OCI-LY1 (cell line): ENCODE results near the gene GLIS1.

Source experiments
- H2AFZ ChIP-seq: fragments of 200-600 bp; sonication (generic), shearing (Covaris generic); 2 replicates; pipeline ENCODE4 v1.6.0; 2014; ENCODE audit warnings: antibody characterized with exemption, mild to moderate bottlenecking, low read length
- H3F3A ChIP-seq: fragments of 200-600 bp; sonication (generic), shearing (Covaris generic); 2 replicates; pipeline ENCODE4 v1.6.0; 2014; ENCODE audit warnings: mild to moderate bottlenecking, antibody characterized with exemption, low read length, moderate library complexity; ENCODE audit not compliant: insufficient read depth
- H3K27ac ChIP-seq: fragments of 200-600 bp; sonication (generic); 2 replicates; pipeline ENCODE4 v1.5.1; 2014; ENCODE audit warnings: low read length, mixed run types, mild to moderate bottlenecking, low read depth; ENCODE audit not compliant: poor library complexity, severe bottlenecking
- H3K27me3 ChIP-seq: fragments of 200-600 bp; sonication (generic); 2 replicates; pipeline ENCODE4 v1.6.0; 2014; ENCODE audit warnings: antibody characterized with exemption, mild to moderate bottlenecking, low read length, moderate library complexity; ENCODE audit not compliant: insufficient read depth
- H3K36me3 ChIP-seq: fragments of 200-600 bp; sonication (generic); 2 replicates; pipeline ENCODE4 v1.6.1; 2014; ENCODE audit warnings: mild to moderate bottlenecking, antibody characterized with exemption, low read length, moderate library complexity, mixed read lengths; ENCODE audit not compliant: insufficient read depth
- H3K4me1 ChIP-seq: fragments of 200-600 bp; sonication (generic); 2 replicates; pipeline ENCODE4 v1.5.1; 2014; ENCODE audit warnings: mild to moderate bottlenecking, low read length, moderate library complexity; ENCODE audit not compliant: insufficient read depth, severe bottlenecking
- H3K4me2 ChIP-seq: fragments of 200-600 bp; sonication (generic), shearing (Covaris generic); 2 replicates; pipeline ENCODE4 v1.6.1; 2014; ENCODE audit warnings: low read length
- H3K4me3 ChIP-seq: fragments of 200-600 bp; sonication (generic); 2 replicates; pipeline ENCODE4 v1.5.1; 2014; ENCODE audit warnings: low read length, low read depth, mild to moderate bottlenecking, mixed read lengths; ENCODE audit not compliant: poor library complexity, severe bottlenecking
- H3K79me2 ChIP-seq: fragments of 200-600 bp; shearing (Covaris generic); 2 replicates; pipeline ENCODE4 v1.6.1; 2016; ENCODE audit warnings: mixed run types, low read length, mixed read lengths; ENCODE audit not compliant: insufficient read depth
- H3K9ac ChIP-seq: fragments of 200-600 bp; sonication (generic), shearing (Covaris generic); 2 replicates; pipeline ENCODE4 v1.6.1; 2014; ENCODE audit warnings: mild to moderate bottlenecking, low read length, mixed read lengths
- H3K9me2 ChIP-seq: fragments of 200-600 bp; sonication (generic), shearing (Covaris generic); 2 replicates; pipeline ENCODE4 v1.6.1; 2014; ENCODE audit warnings: low read depth, mild to moderate bottlenecking, low read length, mixed read lengths
- H3K9me3 ChIP-seq: fragments of 200-600 bp; shearing (Covaris generic); 2 replicates; pipeline ENCODE4 v1.6.1; 2014; ENCODE audit warnings: low read length, mixed read lengths
- H4K20me1 ChIP-seq: fragments of 200-600 bp; sonication (generic), shearing (Covaris generic); 2 replicates; pipeline ENCODE4 v1.6.0; 2016; ENCODE audit warnings: mild to moderate bottlenecking, low read length; ENCODE audit not compliant: insufficient read depth
- CTCF ChIP-seq: fragments of 200-600 bp; sonication (generic), shearing (Covaris generic); IDR thresholded peaks from 2 replicates; pipeline ENCODE4 v1.5.1; 2017; ENCODE audit warnings: mild to moderate bottlenecking, antibody characterized with exemption, low read length, moderate library complexity, mixed read lengths
- EZH2 ChIP-seq: fragments of 200-600 bp; sonication (generic), shearing (Covaris generic); IDR thresholded peaks from 2 replicates; pipeline ENCODE4 v1.8.0; 2017; ENCODE audit warnings: borderline replicate concordance, mixed run types, mild to moderate bottlenecking, antibody characterized with exemption, low read length, moderate library complexity, mixed read lengths

Gene GLIS1

GRCh38 chr1:53777272-53777671 lies 38.3 kb upstream of the GLIS1 start:
- Histone ChIP-seq H3K27ac (no peak overlapping the region), H3K79me2 (no peaks in the 10 kb centered on the region), H3K27me3 (no peaks in the 10 kb centered on the region), H3K4me3 (no peak overlapping the region), H3K4me1 (no peaks in the 10 kb centered on the region), H3K9ac (no peak overlapping the region), H4K20me1 (no peaks in the 10 kb centered on the region), H3K4me2 (no peak overlapping the region), H3K36me3 (peaks cover 81% of the 10 kb centered on the region), H3K9me2 (no peaks in the 10 kb centered on the region), H2AFZ (no peak overlapping the region), H3F3A (no peaks in the 10 kb centered on the region), H3K9me3 (no peaks in the 10 kb centered on the region)
- TF ChIP-seq CTCF, result no peak
- no peak for TF ChIP-seq EZH2

DNA sequence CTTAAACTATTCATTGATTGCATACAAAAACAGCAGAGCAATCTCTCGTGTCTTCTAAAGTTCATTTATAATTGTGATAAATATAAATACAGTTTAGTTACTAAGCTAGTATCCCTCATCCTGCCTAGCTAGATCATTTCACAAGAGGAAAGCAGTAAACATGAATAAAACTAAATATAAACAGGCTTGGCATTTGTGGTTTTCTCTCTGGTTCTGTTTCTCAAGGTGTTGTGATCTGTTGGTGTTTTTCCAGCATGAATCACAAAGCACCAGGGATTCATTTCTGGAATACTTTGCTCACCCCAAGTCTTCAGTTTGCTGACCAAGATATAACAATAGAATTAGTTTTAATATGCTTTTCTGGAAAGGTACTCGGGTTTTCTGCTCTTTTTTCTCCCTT lies 32.7 kb upstream of the GLIS1 start:
- Histone ChIP-seq H3K36me3 (peaks cover 80% of the 10 kb centered on the region), H3K79me2 (no peaks in the 10 kb centered on the region), H3K4me2 (no peak overlapping the region), H3K27me3 (no peaks in the 10 kb centered on the region), H3K9me2 (no peaks in the 10 kb centered on the region), H2AFZ (no peak overlapping the region), H3K27ac (no peak overlapping the region), H3K4me3 (no peak overlapping the region), H3K9ac (no peak overlapping the region), H4K20me1 (no peaks in the 10 kb centered on the region), H3K9me3 (no peaks in the 10 kb centered on the region), H3K4me1 (no peaks in the 10 kb centered on the region), H3F3A (no peaks in the 10 kb centered on the region)
- TF ChIP-seq CTCF, result no peak
- no peak for TF ChIP-seq EZH2

GRCh38 chr1:53769780-53770179 lies 30.8 kb upstream of the GLIS1 start:
- Histone ChIP-seq H3K4me3 (no peak overlapping the region), H3K9ac (no peak overlapping the region), H3K4me2 (no peak overlapping the region), H3K4me1 (no peaks in the 10 kb centered on the region), H3K9me3 (no peaks in the 10 kb centered on the region), H3K9me2 (no peaks in the 10 kb centered on the region), H4K20me1 (no peaks in the 10 kb centered on the region), H3K27ac (no peak overlapping the region), H3K27me3 (no peaks in the 10 kb centered on the region), H3K79me2 (no peaks in the 10 kb centered on the region), H3F3A (no peaks in the 10 kb centered on the region), H3K36me3 (peaks cover 84% of the 10 kb centered on the region), H2AFZ (no peak overlapping the region)
- no peak for TF ChIP-seq CTCF
- no peak for TF ChIP-seq EZH2
